A549 (cell line): ENCODE results near the gene IQGAP2. TPM values are rescaled to one million over a fixed set of nuclear protein-coding genes. Genes with fewer than 3 reads are reported as not detected.

Experiments
- ATAC-seq, 2 experiments: fragments of 200-7000 bp in 1 of 2; fragments of >200 bp in 1 of 2; cut with Nextera tagmentation in 1 of 2; cut with Tn5 transposase in 1 of 2; 3 replicates each; pipeline versions ENCODE4 v1.8.0 to v1.9.1; 2018 to 2020; ENCODE audit warnings: mild to moderate bottlenecking in 1 of 2, moderate library complexity in 1 of 2
- CTCF ChIA-PET: fragments of 300-600 bp; sonication (Branson Sonifier 250); formaldehyde crosslinking; extraction: SDS; loops from one replicate; lab custom pipeline; 2021; ENCODE audit warnings: antibody characterized with exemption, inconsistent platforms; lab: Yijun Ruan, JAX
- POLR2A ChIA-PET: fragments of 350-600 bp; formaldehyde crosslinking; extraction: SDS; loops from one replicate; lab custom pipeline; 2021; ENCODE audit warnings: antibody characterized with exemption, inconsistent platforms; lab: Yijun Ruan, JAX
- DNase-seq, 2 experiments: peaks; one replicate each; pipeline versions ENCODE4 v3.0.0 to v3.0.0-alpha.2; 2011 to 2016; ENCODE audit warnings: low read depth in 1 of 2, low spot score in 1 of 2
- FAIRE-seq: peaks from 2 replicates; lab custom pipeline; 2011; peaks lifted over from hg19 to GRCh38; lab: Jason Lieb, UNC
- H3K27ac ChIP-seq, 2 experiments: fragments of >200 bp; sonication (Bioruptor Twin); formaldehyde crosslinking; 3 replicates each; pipeline ENCODE4 v1.5.1; 2016 to 2017
- H3K4me1 ChIP-seq: fragments of >200 bp; sonication (Bioruptor Twin); formaldehyde crosslinking; 3 replicates; pipeline ENCODE4 v1.6.1; 2016
- H3K4me2 ChIP-seq: fragments of >200 bp; sonication (Bioruptor Twin); formaldehyde crosslinking; 3 replicates; pipeline ENCODE4 v1.6.1; 2016
- H3K4me3 ChIP-seq: fragments of >200 bp; sonication (Bioruptor Twin); formaldehyde crosslinking; 3 replicates; pipeline ENCODE4 v1.5.1; 2016
- H3K9me3 ChIP-seq: fragments of >200 bp; sonication (Bioruptor Twin); formaldehyde crosslinking; 3 replicates; pipeline ENCODE4 v1.6.1; 2016
- BHLHE40 ChIP-seq: IDR thresholded peaks from 2 replicates; pipeline ENCODE4 v1.6.1; 2012; ENCODE audit warnings: low read depth, low read length, inconsistent platforms
- FOSL2 ChIP-seq, 2 experiments: fragments of 450-650 bp in 1 of 2; fragments of >200 bp in 1 of 2; sonication (Bioruptor Twin) in 1 of 2; formaldehyde crosslinking; IDR thresholded peaks; 2 replicates each; pipeline versions ENCODE4 v1.5.0 to v1.6.1; 2016 to 2020; ENCODE audit warnings: mild to moderate bottlenecking in 1 of 2, moderate library complexity in 1 of 2
- GATA3 ChIP-seq: IDR thresholded peaks from 2 replicates; pipeline ENCODE4 v1.6.1; 2012; ENCODE audit warnings: borderline replicate concordance
- HEYL ChIP-seq: fragments of 250-450 bp; sonication (Bioruptor Pico); IDR thresholded peaks from 2 replicates; pipeline ENCODE4 v1.8.0; 2021; ENCODE audit warnings: mild to moderate bottlenecking, moderate library complexity
- JUN ChIP-seq, 2 experiments: fragments of >200 bp; sonication (Bioruptor Twin); formaldehyde crosslinking; IDR thresholded peaks; 2 replicates in 1 of 2; 3 replicates in 1 of 2; pipeline ENCODE4 v1.6.1; 2016 to 2017
- KDM1A ChIP-seq: fragments of 200-600 bp; sonication (generic); IDR thresholded peaks from 2 replicates; pipeline ENCODE4 v1.6.1; 2016; ENCODE audit warnings: low read depth, mild to moderate bottlenecking
- MAFK ChIP-seq: fragments of 450-650 bp; IDR thresholded peaks from 2 replicates; pipeline ENCODE4 v1.6.1; 2014; ENCODE audit not compliant: partially characterized antibody
- MAZ ChIP-seq: fragments of 150-350 bp; IDR thresholded peaks from 2 replicates; pipeline ENCODE4 v1.6.1; 2014; ENCODE audit warnings: antibody characterized with exemption, low read depth, low read length, borderline replicate concordance
- NFE2L2 ChIP-seq: fragments of 150-350 bp; conservative IDR thresholded peaks from 2 replicates; pipeline ENCODE4 v1.6.1; 2014; ENCODE audit warnings: low read length
- NPAS2 ChIP-seq: fragments of 250-450 bp; sonication (Bioruptor Pico); IDR thresholded peaks from 2 replicates; pipeline ENCODE4 v1.8.0; 2022; ENCODE audit warnings: mild to moderate bottlenecking, moderate library complexity, borderline replicate concordance
- POLR2A ChIP-seq: IDR thresholded peaks from 2 replicates; pipeline ENCODE4 v1.6.1; 2012; ENCODE audit warnings: mild to moderate bottlenecking, low read length
- RAD21 ChIP-seq, 2 experiments: fragments of >200 bp in 1 of 2; sonication (Bioruptor Twin) in 1 of 2; formaldehyde crosslinking in 1 of 2; IDR thresholded peaks in 1 of 2; conservative IDR thresholded peaks in 1 of 2; 2 replicates in 1 of 2; 3 replicates in 1 of 2; pipeline ENCODE4 v1.6.1; 2012 to 2018; ENCODE audit warnings: inconsistent platforms in 1 of 2
- RNF2 ChIP-seq: fragments of 200-600 bp; sonication (generic); IDR thresholded peaks from 2 replicates; pipeline ENCODE4 v1.6.1; 2016; ENCODE audit warnings: low read depth, mild to moderate bottlenecking, antibody characterized with exemption, moderate library complexity, borderline replicate concordance
- SREBF2 ChIP-seq: fragments of 450-650 bp; IDR thresholded peaks from 2 replicates; pipeline ENCODE4 v1.6.1; 2014; ENCODE audit warnings: mild to moderate bottlenecking, moderate library complexity
- ZC3H11A ChIP-seq: fragments of 450-650 bp; IDR thresholded peaks from 2 replicates; pipeline ENCODE4 v1.6.1; 2014; ENCODE audit warnings: antibody characterized with exemption, mild to moderate bottlenecking
- ZNF302 ChIP-seq: fragments of 250-450 bp; sonication (Bioruptor Pico); IDR thresholded peaks from 2 replicates; pipeline ENCODE4 v1.9.0; 2021; ENCODE audit warnings: inconsistent platforms, mild to moderate bottlenecking, moderate library complexity
- WGBS: methylation state at CpG from one replicate; pipeline ENCODE4 v1.1.6; 2017; ENCODE audit errors: missing lambda C conversion rate; 5-methylcytosine and 5-hydroxymethylcytosine counted together
- polyA plus RNA-seq, 4 experiments: library from polyadenylated mRNA; depleted of rRNA in 3 of 4; stranded (reverse); fragments of >200 nt; fragmentation: RNase III in 1 of 4; extraction: RNeasy Plus Mini Kit Qiagen cat#74134 plus additional on column Dnase treatment in 1 of 4; gene quantifications; 2 replicates in 3 of 4; 3 replicates in 1 of 4; pipeline ENCODE4 v1.2.3, GENCODE V29; 2011 to 2017
- TF ChIP-seq, protein P1 (sequence below): IDR thresholded peaks from 2 replicates; pipeline ENCODE4 v1.6.1; 2012; ENCODE audit warnings: low read depth, borderline replicate concordance
- TF ChIP-seq, protein P2 (sequence below): fragments of 150-350 bp; IDR thresholded peaks from 2 replicates; pipeline ENCODE4 v1.6.1; 2014; ENCODE audit warnings: low read depth, mild to moderate bottlenecking, low read length
- TF ChIP-seq, protein P3 (sequence below): IDR thresholded peaks from 2 replicates; pipeline ENCODE4 v1.6.1; 2012
- TF ChIP-seq, protein P4 (sequence below): fragments of 450-650 bp; IDR thresholded peaks from 2 replicates; pipeline ENCODE4 v1.6.1; 2014; ENCODE audit warnings: antibody characterized with exemption
- TF ChIP-seq, protein P5 (sequence below): fragments of 250-450 bp; sonication (Bioruptor Pico); IDR thresholded peaks from 2 replicates; pipeline ENCODE4 v1.5.0; 2020; ENCODE audit warnings: low read depth, mild to moderate bottlenecking, moderate library complexity
- TF ChIP-seq, protein P6 (sequence below): IDR thresholded peaks from 2 replicates; pipeline ENCODE4 v1.6.1; 2012

IQGAP2 gene
- polyA plus RNA-seq, 2 of the 4 experiments (the other 2 are of a cell fraction) = 5.3 to 10.1 TPM

DNA sequence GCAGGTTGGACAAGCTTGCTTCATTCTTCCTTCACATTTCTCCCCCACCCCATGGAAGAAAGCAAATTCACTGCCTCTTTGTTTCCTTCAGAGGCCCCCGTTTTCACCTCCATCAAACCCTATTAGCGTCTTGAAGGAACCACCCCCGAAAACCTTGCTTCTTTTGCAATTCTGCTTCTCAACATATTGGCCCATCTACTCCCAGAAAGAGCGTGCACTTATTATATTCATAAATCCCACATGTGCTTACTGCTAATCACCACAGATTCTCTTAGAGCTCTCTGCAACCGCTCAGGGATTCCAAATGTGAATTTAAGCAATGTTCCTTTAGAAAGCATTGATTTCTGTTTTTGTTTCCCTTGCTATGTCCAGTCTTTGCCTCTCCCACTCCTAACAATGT, 219.0 kb downstream of the IQGAP2 start (continued):
- TF ChIP-seq, protein P1, sequence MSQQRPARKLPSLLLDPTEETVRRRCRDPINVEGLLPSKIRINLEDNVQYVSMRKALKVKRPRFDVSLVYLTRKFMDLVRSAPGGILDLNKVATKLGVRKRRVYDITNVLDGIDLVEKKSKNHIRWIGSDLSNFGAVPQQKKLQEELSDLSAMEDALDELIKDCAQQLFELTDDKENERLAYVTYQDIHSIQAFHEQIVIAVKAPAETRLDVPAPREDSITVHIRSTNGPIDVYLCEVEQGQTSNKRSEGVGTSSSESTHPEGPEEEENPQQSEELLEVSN = no peak
- TF ChIP-seq, protein P2, sequence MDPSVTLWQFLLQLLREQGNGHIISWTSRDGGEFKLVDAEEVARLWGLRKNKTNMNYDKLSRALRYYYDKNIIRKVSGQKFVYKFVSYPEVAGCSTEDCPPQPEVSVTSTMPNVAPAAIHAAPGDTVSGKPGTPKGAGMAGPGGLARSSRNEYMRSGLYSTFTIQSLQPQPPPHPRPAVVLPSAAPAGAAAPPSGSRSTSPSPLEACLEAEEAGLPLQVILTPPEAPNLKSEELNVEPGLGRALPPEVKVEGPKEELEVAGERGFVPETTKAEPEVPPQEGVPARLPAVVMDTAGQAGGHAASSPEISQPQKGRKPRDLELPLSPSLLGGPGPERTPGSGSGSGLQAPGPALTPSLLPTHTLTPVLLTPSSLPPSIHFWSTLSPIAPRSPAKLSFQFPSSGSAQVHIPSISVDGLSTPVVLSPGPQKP = no peak
- TF ChIP-seq HEYL = no peak
- TF ChIP-seq MAFK = no peak
- TF ChIP-seq, protein P3, sequence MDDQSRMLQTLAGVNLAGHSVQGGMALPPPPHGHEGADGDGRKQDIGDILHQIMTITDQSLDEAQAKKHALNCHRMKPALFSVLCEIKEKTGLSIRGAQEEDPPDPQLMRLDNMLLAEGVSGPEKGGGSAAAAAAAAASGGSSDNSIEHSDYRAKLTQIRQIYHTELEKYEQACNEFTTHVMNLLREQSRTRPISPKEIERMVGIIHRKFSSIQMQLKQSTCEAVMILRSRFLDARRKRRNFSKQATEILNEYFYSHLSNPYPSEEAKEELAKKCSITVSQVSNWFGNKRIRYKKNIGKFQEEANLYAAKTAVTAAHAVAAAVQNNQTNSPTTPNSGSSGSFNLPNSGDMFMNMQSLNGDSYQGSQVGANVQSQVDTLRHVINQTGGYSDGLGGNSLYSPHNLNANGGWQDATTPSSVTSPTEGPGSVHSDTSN = no peak
- no peak for TF ChIP-seq POLR2A
- TF ChIP-seq RNF2 = no peak

DNA sequence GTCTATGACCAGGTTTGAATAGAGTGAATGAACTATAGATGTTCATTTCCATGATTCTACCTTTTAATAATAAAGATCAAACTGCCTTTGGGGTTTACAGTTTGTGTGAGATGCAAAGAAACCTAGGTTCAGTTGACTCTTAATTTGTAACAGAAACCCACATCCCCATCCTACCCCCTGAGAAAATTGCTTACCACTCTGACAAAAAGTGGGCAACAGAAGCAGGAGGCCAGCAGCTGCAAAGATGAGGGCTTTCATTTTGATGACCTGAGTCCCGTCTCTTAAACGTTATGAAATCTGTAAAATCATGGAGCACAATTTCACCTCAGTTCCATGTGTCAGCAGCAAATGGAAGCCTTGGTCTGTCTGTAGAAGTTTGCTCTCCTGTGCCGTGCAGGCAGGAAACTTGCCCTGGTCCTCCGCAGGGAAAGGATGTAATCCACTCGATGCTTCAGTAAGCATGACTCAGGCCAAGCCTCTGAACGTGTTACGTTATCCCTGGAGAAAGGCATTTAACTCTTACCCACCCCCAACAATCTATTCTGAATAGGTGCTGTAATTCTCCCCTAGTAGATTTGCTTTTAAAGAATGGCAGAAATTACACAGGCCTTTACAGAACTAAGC, 220.0 kb downstream of the IQGAP2 start, which contains the start of gene F2RL2:
Gene F2RL2, minus strand, starts transcription at position 431 of the 624 bp plus-strand sequence. Its CDS starts 173 bp downstream, at position 258.
- peak within 1 kb of the TSS; percentile 69 to 84 for H3K27ac ChIP-seq
- ATAC-seq = peak; percentile 97 to 98
- DNase-seq = peak; percentile 52 to 89
- CTCF ChIA-PET = interaction anchor here (2.5 kb wide), 1 partner anchor 27 kb away, joined by 5 read pairs; no protein-coding TSS in a partner anchor
- H3K4me2 ChIP-seq = peak within 1 kb of the TSS; percentile 81
- 2% methylated on average over 7 of the region's 7 CpGs for WGBS
- TF ChIP-seq POLR2A (no peak), ZC3H11A (no peak), JUN (IDR thresholded peaks at IDR 0.05) (peak in 1 of 2 experiments; percentile 34; a peak in 1 of 5 replicates), SREBF2 (no peak), RNF2 (no peak), ZNF302 (CRISPR knock-in tag) (no peak), FOSL2 (IDR thresholded peaks at IDR 0.05) (no peak), FOSL2 (CRISPR knock-in tag; IDR thresholded peaks at IDR 0.05) (peak; percentile 57), MAZ (no peak), NFE2L2 (peak; percentile 69), GATA3 (no peak), BHLHE40 (no peak), RAD21 (conservative IDR thresholded peaks at IDR 0.05 in 1 of 2, IDR thresholded peaks at IDR 0.05 in 1 of 2) (no peak), MAFK (peak; percentile 69), NPAS2 (CRISPR knock-in tag) (no peak), KDM1A (no peak)
- TF ChIP-seq, protein P1 = no peak
- TF ChIP-seq, protein P4, sequence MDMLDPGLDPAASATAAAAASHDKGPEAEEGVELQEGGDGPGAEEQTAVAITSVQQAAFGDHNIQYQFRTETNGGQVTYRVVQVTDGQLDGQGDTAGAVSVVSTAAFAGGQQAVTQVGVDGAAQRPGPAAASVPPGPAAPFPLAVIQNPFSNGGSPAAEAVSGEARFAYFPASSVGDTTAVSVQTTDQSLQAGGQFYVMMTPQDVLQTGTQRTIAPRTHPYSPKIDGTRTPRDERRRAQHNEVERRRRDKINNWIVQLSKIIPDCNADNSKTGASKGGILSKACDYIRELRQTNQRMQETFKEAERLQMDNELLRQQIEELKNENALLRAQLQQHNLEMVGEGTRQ = no peak
- TF ChIP-seq, protein P5, sequence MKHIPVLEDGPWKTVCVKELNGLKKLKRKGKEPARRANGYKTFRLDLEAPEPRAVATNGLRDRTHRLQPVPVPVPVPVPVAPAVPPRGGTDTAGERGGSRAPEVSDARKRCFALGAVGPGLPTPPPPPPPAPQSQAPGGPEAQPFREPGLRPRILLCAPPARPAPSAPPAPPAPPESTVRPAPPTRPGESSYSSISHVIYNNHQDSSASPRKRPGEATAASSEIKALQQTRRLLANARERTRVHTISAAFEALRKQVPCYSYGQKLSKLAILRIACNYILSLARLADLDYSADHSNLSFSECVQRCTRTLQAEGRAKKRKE (CRISPR knock-in tag) = no peak
- TF ChIP-seq, protein P6, sequence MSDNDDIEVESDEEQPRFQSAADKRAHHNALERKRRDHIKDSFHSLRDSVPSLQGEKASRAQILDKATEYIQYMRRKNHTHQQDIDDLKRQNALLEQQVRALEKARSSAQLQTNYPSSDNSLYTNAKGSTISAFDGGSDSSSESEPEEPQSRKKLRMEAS = peak; percentile 54
- POLR2A ChIA-PET = no interaction called here
- peak within 1 kb of the TSS; percentile 36 for H3K4me3 ChIP-seq
- FAIRE-seq = peak; percentile 59
- H3K4me1 ChIP-seq = peaks cover 14% of the 10 kb centered on the region; the same call in 2 of the 3 replicates
- H3K9me3 ChIP-seq = no peaks in the 10 kb centered on the region
